ENCODE results near the gene CCL15. TPM values are rescaled to one million over a fixed set of nuclear protein-coding genes. Genes with fewer than 3 reads are reported as not detected.

The CCL15 gene
- total and polyA plus RNA-seq, 2 donors from 2014 or later: 0.82 to 22.2 TPM

DNA sequence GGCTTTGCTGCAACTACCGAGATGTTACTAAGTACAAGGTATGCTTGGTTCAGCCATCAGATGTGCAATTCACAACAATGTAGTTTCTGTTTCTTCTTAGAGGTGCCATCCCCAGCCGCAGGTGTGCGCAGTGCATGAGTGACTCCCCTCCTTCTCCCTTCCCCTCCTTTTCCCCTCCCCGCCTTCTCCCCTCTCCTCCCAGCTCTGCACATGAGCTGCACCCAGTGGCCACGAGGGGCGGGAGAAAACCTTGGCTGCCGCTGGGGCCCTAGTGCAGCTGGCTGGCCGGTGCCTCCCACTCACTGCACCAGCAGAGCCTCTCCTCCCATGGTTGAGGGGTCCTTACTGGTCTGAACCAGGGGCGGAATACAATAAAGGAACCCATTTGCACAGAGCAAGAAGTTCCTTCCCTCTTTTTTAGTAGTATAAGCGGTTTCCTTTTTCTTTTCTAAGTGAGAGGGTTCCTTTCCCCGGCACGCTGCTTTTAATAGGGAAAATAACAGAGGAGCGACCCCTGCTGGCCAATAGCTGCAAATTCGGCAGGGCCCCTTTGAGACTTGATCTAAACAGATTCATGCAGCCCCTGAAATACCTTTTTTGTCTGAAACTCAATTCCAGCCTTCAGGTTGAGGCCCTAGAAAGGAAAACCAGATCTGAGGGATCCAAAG, 7.8 kb upstream of the CCL15 start:
- no peaks in the 10 kb centered on the region for H3K36me3 ChIP-seq (ENCODE audit: control insufficient read depth in 2 of 3, insufficient read depth in 3 of 3, low read length in 3 of 3)
- H3K9me3 ChIP-seq (ENCODE audit: control insufficient read depth in 2 of 3, insufficient read depth in 1 of 3, low read length in 3 of 3): peaks cover 0 to 5% (median 0%) of the 10 kb centered on the region in 3 donors
- intact Hi-C loops (cut with DNase I): no loop called here
- no peak for DNase-seq
- H3K4me3 ChIP-seq (ENCODE audit: low read length in 3 of 3): no peak overlapping the region
- H3K9ac ChIP-seq (ENCODE audit: low read length in 3 of 3): no peak overlapping the region
- FAIRE-seq: no peak
- no peak overlapping the region for H3K27ac ChIP-seq (ENCODE audit: low read depth in 2 of 2, low read length in 2 of 2)
- H3K4me1 ChIP-seq (ENCODE audit: control insufficient read depth in 2 of 3, insufficient read depth in 2 of 3, low read depth in 1 of 3, low read length in 3 of 3): peaks cover 0 to 3% (median 0%) of the 10 kb centered on the region in 3 donors
- H3K27me3 ChIP-seq (ENCODE audit: control insufficient read depth, insufficient read depth, low read length): no peaks in the 10 kb centered on the region
- TF ChIP-seq, protein P1, sequence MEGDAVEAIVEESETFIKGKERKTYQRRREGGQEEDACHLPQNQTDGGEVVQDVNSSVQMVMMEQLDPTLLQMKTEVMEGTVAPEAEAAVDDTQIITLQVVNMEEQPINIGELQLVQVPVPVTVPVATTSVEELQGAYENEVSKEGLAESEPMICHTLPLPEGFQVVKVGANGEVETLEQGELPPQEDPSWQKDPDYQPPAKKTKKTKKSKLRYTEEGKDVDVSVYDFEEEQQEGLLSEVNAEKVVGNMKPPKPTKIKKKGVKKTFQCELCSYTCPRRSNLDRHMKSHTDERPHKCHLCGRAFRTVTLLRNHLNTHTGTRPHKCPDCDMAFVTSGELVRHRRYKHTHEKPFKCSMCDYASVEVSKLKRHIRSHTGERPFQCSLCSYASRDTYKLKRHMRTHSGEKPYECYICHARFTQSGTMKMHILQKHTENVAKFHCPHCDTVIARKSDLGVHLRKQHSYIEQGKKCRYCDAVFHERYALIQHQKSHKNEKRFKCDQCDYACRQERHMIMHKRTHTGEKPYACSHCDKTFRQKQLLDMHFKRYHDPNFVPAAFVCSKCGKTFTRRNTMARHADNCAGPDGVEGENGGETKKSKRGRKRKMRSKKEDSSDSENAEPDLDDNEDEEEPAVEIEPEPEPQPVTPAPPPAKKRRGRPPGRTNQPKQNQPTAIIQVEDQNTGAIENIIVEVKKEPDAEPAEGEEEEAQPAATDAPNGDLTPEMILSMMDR (IDR thresholded peaks at IDR 0.05; ENCODE audit: borderline replicate concordance, extremely low read depth, insufficient read depth): no peak

DNA sequence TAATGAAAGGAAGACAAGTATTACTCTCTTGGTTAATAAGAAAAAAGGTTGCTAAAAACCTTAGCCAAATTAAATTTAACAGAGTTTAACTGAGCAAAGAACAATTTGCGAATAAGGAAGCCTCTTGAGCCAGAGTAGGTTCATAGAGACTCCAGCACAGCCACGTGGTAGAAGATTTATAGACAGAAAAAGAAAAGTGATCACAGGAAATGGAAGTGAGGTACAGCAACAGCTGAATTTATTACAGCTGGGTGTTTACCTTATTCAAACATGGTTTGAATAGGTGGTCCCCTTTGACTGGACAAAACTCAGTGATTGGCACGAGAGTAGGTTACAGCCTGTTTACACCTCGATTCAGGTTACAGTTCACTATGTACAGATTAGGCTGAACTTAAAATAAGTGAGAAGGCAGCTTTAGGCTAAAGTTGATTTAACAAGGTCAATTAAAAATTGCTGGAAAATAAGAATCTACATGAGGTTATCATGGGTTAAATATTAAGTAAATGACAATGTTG, 3.3 kb upstream of the CCL15 start:
- DNase-seq: peak in 3 of 5 donors; percentile 22 to 63 (median 61)
- Histone ChIP-seq H3K9ac (ENCODE audit: low read length in 3 of 3) (no peak overlapping the region), H3K4me3 (ENCODE audit: low read length in 3 of 3) (no peak overlapping the region), H3K27me3 (ENCODE audit: control insufficient read depth, insufficient read depth, low read length) (no peaks in the 10 kb centered on the region), H3K9me3 (ENCODE audit: control insufficient read depth in 2 of 3, insufficient read depth in 1 of 3, low read length in 3 of 3) (peaks cover 0 to 5% (median 0%) of the 10 kb centered on the region in 3 donors), H3K4me1 (ENCODE audit: control insufficient read depth in 2 of 3, insufficient read depth in 2 of 3, low read depth in 1 of 3, low read length in 3 of 3) (peaks cover 0 to 6% (median 6%) of the 10 kb centered on the region in 3 donors), H3K36me3 (ENCODE audit: control insufficient read depth in 2 of 3, insufficient read depth in 3 of 3, low read length in 3 of 3) (no peaks in the 10 kb centered on the region), H3K27ac (ENCODE audit: low read depth in 2 of 2, low read length in 2 of 2) (no peak overlapping the region)
- TF ChIP-seq, protein P1 (IDR thresholded peaks at IDR 0.05; ENCODE audit: borderline replicate concordance, extremely low read depth, insufficient read depth): no peak
- no peak for FAIRE-seq
- intact Hi-C loops (cut with DNase I): no loop called here

GRCh38 chr17:36002631-36003030, 1.3 kb upstream of the CCL15 start:
- Histone ChIP-seq H3K4me1 (ENCODE audit: control insufficient read depth in 2 of 3, insufficient read depth in 2 of 3, low read depth in 1 of 3, low read length in 3 of 3) (peaks cover 0 to 6% (median 6%) of the 10 kb centered on the region in 3 donors), H3K9ac (ENCODE audit: low read length in 3 of 3) (no peak overlapping the region), H3K27me3 (ENCODE audit: control insufficient read depth, insufficient read depth, low read length) (no peaks in the 10 kb centered on the region), H3K27ac (ENCODE audit: low read depth in 2 of 2, low read length in 2 of 2) (no peak overlapping the region), H3K9me3 (ENCODE audit: control insufficient read depth in 2 of 3, insufficient read depth in 1 of 3, low read length in 3 of 3) (no peaks in the 10 kb centered on the region), H3K36me3 (ENCODE audit: control insufficient read depth in 2 of 3, insufficient read depth in 3 of 3, low read length in 3 of 3) (no peaks in the 10 kb centered on the region), H3K4me3 (ENCODE audit: low read length in 3 of 3) (no peak overlapping the region)
- TF ChIP-seq, protein P1 (IDR thresholded peaks at IDR 0.05; ENCODE audit: borderline replicate concordance, extremely low read depth, insufficient read depth): no peak
- no peak for FAIRE-seq
- DNase-seq: no peak
- intact Hi-C loops (cut with DNase I): no loop called here

All from kidney (tissue), 14 donors.